WTC11 (cell line): ENCODE measurements around the gene WNK1. TPM values are rescaled to one million over a fixed set of nuclear protein-coding genes. Genes with fewer than 3 reads are reported as not detected.
"Not testable (repeated sequence)": the region's sequence is repeated elsewhere in the genome, so short reads cannot be mapped to it uniquely, and the experiment has no call there.

ENCODE experiments used
- ATAC-seq: fragments of 200-7000 bp; cut with Tn5 transposase; 2 replicates; pipeline ENCODE4 v1.10.0; 2021; ENCODE audit warnings: mild to moderate bottlenecking, moderate library complexity
- CTCF ChIA-PET: fragments of 300-600 bp; sonication (Branson Sonifier 250); formaldehyde crosslinking; loops from one replicate; lab custom pipeline; 2021; ENCODE audit warnings: antibody characterized with exemption; lab: Charles Lee
- POLR2A ChIA-PET: fragments of 350-600 bp; sonication (Branson Sonifier 250); formaldehyde crosslinking; loops from one replicate; lab custom pipeline; 2021; ENCODE audit warnings: antibody characterized with exemption; lab: Charles Lee
- DNase-seq: peaks from one replicate; pipeline ENCODE4 v3.0.0; 2021; ENCODE audit warnings: low spot score
- H3K27ac Mint-ChIP-seq: 2 replicates; pipeline ENCODE4 v1.8.0; 2021; ENCODE audit warnings: mixed read lengths
- H3K27me3 Mint-ChIP-seq: 2 replicates; pipeline ENCODE4 v1.8.0; 2021; ENCODE audit warnings: low read depth, mild to moderate bottlenecking, moderate library complexity, mixed read lengths
- H3K36me3 Mint-ChIP-seq: 2 replicates; pipeline ENCODE4 v1.8.0; 2021; ENCODE audit warnings: mixed read lengths
- H3K4me1 Mint-ChIP-seq: 2 replicates; pipeline ENCODE4 v1.8.0; 2022; ENCODE audit warnings: mixed read lengths
- H3K4me3 Mint-ChIP-seq: 2 replicates; pipeline ENCODE4 v1.8.0; 2021; ENCODE audit warnings: mild to moderate bottlenecking, moderate library complexity, mixed read lengths
- H3K9me3 Mint-ChIP-seq: 2 replicates; pipeline ENCODE4 v1.8.0; 2021; ENCODE audit warnings: mixed read lengths
- CBFB ChIP-seq: sonication (generic); formaldehyde crosslinking; IDR thresholded peaks from 2 replicates; pipeline ENCODE4 v1.8.1; 2022; ENCODE audit warnings: mild to moderate bottlenecking, low read depth, missing genetic modification reagents
- ESRRA ChIP-seq: sonication (generic); formaldehyde crosslinking; IDR thresholded peaks from 2 replicates; pipeline ENCODE4 v1.8.1; 2022; ENCODE audit warnings: mild to moderate bottlenecking, missing genetic modification reagents, borderline replicate concordance
- GRHL2 ChIP-seq: fragments of 250-450 bp; sonication (Bioruptor Pico); IDR thresholded peaks from 2 replicates; pipeline ENCODE4 v1.8.0; 2022; ENCODE audit warnings: mild to moderate bottlenecking, moderate library complexity; ENCODE audit not compliant: insufficient replicate concordance, severe bottlenecking
- MXD4 ChIP-seq: fragments of 250-450 bp; sonication (Bioruptor Pico); IDR thresholded peaks from 2 replicates; pipeline ENCODE4 v1.8.0; 2021; ENCODE audit warnings: mild to moderate bottlenecking, moderate library complexity, borderline replicate concordance
- NR3C1 ChIP-seq: sonication (generic); formaldehyde crosslinking; conservative IDR thresholded peaks from 2 replicates; pipeline ENCODE4 v1.8.1; 2023; ENCODE audit warnings: low read depth, mild to moderate bottlenecking, missing genetic modification reagents
- total RNA-seq: library from RNA; stranded (reverse); gene quantifications from 3 replicates; pipeline ENCODE4 v1.2.3, GENCODE V29; 2021
- TF ChIP-seq, protein P1 (sequence below): sonication (generic); formaldehyde crosslinking; IDR thresholded peaks from 2 replicates; pipeline ENCODE4 v1.8.1; 2022; ENCODE audit warnings: mild to moderate bottlenecking, moderate library complexity, missing genetic modification reagents
- TF ChIP-seq, protein P2 (sequence below): fragments of 200-600 bp; IDR thresholded peaks from 2 replicates; pipeline ENCODE4 v1.8.0; 2022; ENCODE audit warnings: antibody characterized with exemption
- TF ChIP-seq, protein P3 (sequence below): sonication (generic); formaldehyde crosslinking; IDR thresholded peaks from 2 replicates; pipeline ENCODE4 v1.8.0; 2023; ENCODE audit warnings: missing genetic modification reagents, mild to moderate bottlenecking, borderline replicate concordance
- TF ChIP-seq, protein P4 (sequence below): sonication (generic); formaldehyde crosslinking; IDR thresholded peaks from 2 replicates; pipeline ENCODE4 v1.8.1; 2023; ENCODE audit warnings: mild to moderate bottlenecking, missing genetic modification reagents

Gene WNK1
- total RNA-seq, 1 experiment from 2014 or later, result 118 TPM

DNA sequence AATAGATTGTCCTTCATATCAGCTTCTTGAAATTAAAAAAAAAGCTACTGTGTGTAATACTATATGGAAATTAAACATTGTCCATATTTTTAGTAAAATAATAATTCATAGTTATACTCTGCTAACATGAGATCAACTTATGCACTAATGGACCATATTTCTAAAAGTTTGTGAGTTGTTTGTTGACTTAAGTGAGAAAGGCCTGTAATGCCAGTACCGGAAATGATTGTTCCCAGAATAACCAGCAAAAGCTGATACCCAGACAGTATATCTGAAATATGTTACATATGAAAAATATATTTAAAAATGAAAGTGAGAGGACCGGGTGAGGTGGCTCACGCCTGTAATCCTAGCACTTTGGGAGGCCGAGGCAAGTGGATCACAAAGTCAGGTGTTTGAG, 35.9 kb downstream of the WNK1 start (continued):
- TF ChIP-seq, protein P1, sequence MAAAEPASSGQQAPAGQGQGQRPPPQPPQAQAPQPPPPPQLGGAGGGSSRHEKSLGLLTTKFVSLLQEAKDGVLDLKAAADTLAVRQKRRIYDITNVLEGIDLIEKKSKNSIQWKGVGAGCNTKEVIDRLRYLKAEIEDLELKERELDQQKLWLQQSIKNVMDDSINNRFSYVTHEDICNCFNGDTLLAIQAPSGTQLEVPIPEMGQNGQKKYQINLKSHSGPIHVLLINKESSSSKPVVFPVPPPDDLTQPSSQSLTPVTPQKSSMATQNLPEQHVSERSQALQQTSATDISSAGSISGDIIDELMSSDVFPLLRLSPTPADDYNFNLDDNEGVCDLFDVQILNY (CRISPR knock-in tag), result no peak

DNA sequence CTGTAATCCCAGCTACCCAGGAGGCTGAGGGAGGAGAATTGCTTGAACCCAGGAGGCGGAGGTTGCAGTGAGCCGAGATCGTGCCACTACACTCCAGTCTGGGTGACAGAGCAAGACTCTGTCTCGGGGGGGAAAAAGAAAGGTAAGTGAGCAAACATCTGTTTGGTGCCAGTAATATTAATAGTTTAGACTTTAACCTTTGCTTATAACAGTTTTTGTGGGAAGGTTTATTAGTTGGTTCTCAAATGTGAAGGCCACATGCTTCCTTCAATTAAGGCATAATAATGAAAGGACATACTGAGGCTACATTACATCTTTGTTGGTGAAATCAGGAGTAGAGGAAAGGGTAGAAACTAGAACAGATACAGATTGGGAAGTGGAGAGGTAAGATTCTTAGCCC, 36.4 kb downstream of the WNK1 start:
- ATAC-seq, POLR2A ChIA-PET, H3K27me3 Mint-ChIP-seq, H3K36me3 Mint-ChIP-seq, H3K4me3 Mint-ChIP-seq, H3K27ac Mint-ChIP-seq, H3K9me3 Mint-ChIP-seq, CTCF ChIA-PET, DNase-seq: not testable (repeated sequence)
- peaks cover 14% of the 10 kb centered on the region for H3K4me1 Mint-ChIP-seq

DNA sequence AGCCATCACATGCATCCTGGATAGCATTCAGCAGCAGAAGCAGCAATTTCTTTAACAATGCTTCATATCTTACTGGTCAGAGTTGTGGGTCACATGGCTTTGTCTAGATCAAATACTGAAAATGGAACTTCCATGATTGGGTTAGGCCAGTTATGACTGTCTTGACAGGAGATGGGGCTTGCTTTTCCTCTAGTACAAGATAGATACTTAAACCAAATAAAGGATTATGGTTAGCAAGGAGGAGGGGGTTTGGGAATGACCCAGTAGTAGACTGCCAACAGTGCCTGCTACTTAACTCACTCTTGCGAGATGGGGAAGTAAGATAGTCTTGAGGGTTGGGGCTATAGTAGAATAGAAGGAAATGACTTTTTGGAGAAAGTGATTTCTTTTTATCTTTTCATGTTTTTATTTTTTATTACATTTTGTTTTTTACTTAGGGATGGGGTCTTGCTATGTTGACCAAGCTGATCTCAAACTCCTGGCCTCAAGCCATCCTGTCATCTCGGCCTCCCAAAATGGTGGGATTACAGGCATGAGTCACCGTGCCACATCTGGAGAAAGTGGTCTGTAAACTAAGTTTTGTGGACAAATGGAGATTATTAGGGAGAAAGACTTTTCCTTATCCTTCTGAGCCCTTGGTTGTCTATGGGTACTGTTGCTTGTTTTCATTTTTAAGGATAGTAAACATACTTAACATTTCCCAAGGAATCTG, 37.6 kb downstream of the WNK1 start:
- no peaks in the 10 kb centered on the region for H3K36me3 Mint-ChIP-seq
- DNase-seq (no peak), ATAC-seq (no peak)
- TF ChIP-seq MXD4 (CRISPR knock-in tag) (no peak), ESRRA (CRISPR knock-in tag) (no peak), NR3C1 (no peak)
- TF ChIP-seq, protein P2, sequence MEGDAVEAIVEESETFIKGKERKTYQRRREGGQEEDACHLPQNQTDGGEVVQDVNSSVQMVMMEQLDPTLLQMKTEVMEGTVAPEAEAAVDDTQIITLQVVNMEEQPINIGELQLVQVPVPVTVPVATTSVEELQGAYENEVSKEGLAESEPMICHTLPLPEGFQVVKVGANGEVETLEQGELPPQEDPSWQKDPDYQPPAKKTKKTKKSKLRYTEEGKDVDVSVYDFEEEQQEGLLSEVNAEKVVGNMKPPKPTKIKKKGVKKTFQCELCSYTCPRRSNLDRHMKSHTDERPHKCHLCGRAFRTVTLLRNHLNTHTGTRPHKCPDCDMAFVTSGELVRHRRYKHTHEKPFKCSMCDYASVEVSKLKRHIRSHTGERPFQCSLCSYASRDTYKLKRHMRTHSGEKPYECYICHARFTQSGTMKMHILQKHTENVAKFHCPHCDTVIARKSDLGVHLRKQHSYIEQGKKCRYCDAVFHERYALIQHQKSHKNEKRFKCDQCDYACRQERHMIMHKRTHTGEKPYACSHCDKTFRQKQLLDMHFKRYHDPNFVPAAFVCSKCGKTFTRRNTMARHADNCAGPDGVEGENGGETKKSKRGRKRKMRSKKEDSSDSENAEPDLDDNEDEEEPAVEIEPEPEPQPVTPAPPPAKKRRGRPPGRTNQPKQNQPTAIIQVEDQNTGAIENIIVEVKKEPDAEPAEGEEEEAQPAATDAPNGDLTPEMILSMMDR, result no peak
- ChIA-PET CTCF (interaction anchor here (0.6 kb wide), 1 partner anchor 16 kb away, joined by 3 read pairs; no protein-coding TSS in a partner anchor), POLR2A (no interaction called here)
- H3K27me3 Mint-ChIP-seq, result no peaks in the 10 kb centered on the region
- H3K4me3 Mint-ChIP-seq, result no peak overlapping the region
- H3K27ac Mint-ChIP-seq, result peak overlapping the region; percentile 54; the same call in 1 of the 2 replicates
- no peaks in the 10 kb centered on the region for H3K9me3 Mint-ChIP-seq
- H3K4me1 Mint-ChIP-seq, result peaks cover 20% of the 10 kb centered on the region

DNA sequence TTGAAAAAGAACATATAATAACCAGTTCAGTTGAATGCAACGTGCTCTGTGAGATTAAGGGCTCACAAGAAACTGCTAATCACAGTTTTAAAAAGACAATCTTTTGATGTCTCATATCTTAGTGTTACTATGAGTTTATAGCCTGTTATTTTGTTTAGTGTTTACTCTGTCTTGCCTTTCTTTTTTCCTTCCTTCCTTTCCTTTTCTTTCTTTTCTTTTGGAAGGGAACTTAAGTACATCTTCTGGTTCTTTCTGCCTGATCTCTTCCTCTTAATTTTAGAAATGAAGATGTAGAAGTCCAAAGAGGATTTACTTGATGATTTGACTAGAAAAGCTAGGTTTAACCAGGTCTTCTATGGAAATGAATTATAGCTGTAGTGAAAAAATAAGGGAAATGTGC, 38.2 kb downstream of the WNK1 start:
- POLR2A ChIA-PET, result no interaction called here
- H3K27me3 Mint-ChIP-seq, result no peaks in the 10 kb centered on the region
- H3K36me3 Mint-ChIP-seq, result no peaks in the 10 kb centered on the region
- peaks cover 26% of the 10 kb centered on the region for H3K4me1 Mint-ChIP-seq
- H3K9me3 Mint-ChIP-seq, result no peaks in the 10 kb centered on the region
- peak overlapping the region; percentile 54 for H3K27ac Mint-ChIP-seq
- CTCF ChIA-PET, result interaction anchor here (0.6 to 2.3 kb wide), 2 partner anchors 15 to 24 kb away, joined by 3 to 7 read pairs; no protein-coding TSS in a partner anchor
- ATAC-seq, result no peak
- no peak for DNase-seq
- no peak for TF ChIP-seq GRHL2 (CRISPR knock-in tag)
- TF ChIP-seq MXD4 (CRISPR knock-in tag), result no peak
- no peak for TF ChIP-seq CBFB (CRISPR knock-in tag)
- TF ChIP-seq, protein P3, sequence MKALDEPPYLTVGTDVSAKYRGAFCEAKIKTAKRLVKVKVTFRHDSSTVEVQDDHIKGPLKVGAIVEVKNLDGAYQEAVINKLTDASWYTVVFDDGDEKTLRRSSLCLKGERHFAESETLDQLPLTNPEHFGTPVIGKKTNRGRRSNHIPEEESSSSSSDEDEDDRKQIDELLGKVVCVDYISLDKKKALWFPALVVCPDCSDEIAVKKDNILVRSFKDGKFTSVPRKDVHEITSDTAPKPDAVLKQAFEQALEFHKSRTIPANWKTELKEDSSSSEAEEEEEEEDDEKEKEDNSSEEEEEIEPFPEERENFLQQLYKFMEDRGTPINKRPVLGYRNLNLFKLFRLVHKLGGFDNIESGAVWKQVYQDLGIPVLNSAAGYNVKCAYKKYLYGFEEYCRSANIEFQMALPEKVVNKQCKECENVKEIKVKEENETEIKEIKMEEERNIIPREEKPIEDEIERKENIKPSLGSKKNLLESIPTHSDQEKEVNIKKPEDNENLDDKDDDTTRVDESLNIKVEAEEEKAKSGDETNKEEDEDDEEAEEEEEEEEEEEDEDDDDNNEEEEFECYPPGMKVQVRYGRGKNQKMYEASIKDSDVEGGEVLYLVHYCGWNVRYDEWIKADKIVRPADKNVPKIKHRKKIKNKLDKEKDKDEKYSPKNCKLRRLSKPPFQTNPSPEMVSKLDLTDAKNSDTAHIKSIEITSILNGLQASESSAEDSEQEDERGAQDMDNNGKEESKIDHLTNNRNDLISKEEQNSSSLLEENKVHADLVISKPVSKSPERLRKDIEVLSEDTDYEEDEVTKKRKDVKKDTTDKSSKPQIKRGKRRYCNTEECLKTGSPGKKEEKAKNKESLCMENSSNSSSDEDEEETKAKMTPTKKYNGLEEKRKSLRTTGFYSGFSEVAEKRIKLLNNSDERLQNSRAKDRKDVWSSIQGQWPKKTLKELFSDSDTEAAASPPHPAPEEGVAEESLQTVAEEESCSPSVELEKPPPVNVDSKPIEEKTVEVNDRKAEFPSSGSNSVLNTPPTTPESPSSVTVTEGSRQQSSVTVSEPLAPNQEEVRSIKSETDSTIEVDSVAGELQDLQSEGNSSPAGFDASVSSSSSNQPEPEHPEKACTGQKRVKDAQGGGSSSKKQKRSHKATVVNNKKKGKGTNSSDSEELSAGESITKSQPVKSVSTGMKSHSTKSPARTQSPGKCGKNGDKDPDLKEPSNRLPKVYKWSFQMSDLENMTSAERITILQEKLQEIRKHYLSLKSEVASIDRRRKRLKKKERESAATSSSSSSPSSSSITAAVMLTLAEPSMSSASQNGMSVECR (CRISPR knock-in tag), result no peak
- TF ChIP-seq, protein P4, sequence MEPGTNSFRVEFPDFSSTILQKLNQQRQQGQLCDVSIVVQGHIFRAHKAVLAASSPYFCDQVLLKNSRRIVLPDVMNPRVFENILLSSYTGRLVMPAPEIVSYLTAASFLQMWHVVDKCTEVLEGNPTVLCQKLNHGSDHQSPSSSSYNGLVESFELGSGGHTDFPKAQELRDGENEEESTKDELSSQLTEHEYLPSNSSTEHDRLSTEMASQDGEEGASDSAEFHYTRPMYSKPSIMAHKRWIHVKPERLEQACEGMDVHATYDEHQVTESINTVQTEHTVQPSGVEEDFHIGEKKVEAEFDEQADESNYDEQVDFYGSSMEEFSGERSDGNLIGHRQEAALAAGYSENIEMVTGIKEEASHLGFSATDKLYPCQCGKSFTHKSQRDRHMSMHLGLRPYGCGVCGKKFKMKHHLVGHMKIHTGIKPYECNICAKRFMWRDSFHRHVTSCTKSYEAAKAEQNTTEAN (CRISPR knock-in tag), result no peak
- H3K4me3 Mint-ChIP-seq, result no peak overlapping the region
